Vagina (tissue), 2 donors: Measurements from ENCODE around the gene SLC39A11.

ENCODE experiments used
- CTCF ChIP-seq, 3 experiments: fragments of 450-650 bp in 2 of 3; fragments of 200-600 bp in 1 of 3; sonication (generic) in 1 of 3; IDR thresholded peaks; one replicate each; pipeline ENCODE4 v1.5.1; 2017 to 2019; ENCODE audit warnings: antibody characterized with exemption in 3 of 3, mild to moderate bottlenecking in 2 of 3, moderate library complexity in 2 of 3
- POLR2A ChIP-seq, 2 donors: fragments of 450-650 bp; IDR thresholded peaks; one replicate each; pipeline ENCODE4 v1.6.1; 2017; ENCODE audit warnings: antibody characterized with exemption in 2 of 2, mild to moderate bottlenecking in 2 of 2, moderate library complexity in 2 of 2
- POLR2AphosphoS5 ChIP-seq, 2 donors: sonication (generic); formaldehyde crosslinking; IDR thresholded peaks; one replicate each; pipeline ENCODE4 v1.9.0; 2017; ENCODE audit warnings: antibody characterized with exemption in 2 of 2, mild to moderate bottlenecking in 2 of 2, low read depth in 1 of 2; ENCODE audit not compliant: insufficient read depth in 1 of 2

GRCh38 chr17:72802726-72803125 is 289.8 kb downstream of the SLC39A11 start:
- TF ChIP-seq CTCF (IDR thresholded peaks at IDR 0.05) (no peak), POLR2AphosphoS5 (IDR thresholded peaks at IDR 0.05; ENCODE audit: insufficient read depth in 1 of 2, low read depth in 1 of 2) (no peak), POLR2A (IDR thresholded peaks at IDR 0.05) (no peak)
